Trophoblast cell (in vitro differentiated cells and primary cell): ENCODE results near the gene MALRD1.
A peak's percentile ranks its signal among the peaks of the same experiment; 100 is the strongest.

Experiments
- DNase-seq, 2 donors: peaks; one replicate each; pipeline ENCODE4 v3.0.0-alpha.2; 2016
- H2AFZ ChIP-seq: 2 replicates; pipeline ENCODE4 v1.6.1; 2013; ENCODE audit warnings: low read length, moderate library complexity, mild to moderate bottlenecking; ENCODE audit not compliant: insufficient read depth, poor library complexity
- H2AK5ac ChIP-seq: 2 replicates; pipeline ENCODE4 v1.6.1; 2013; ENCODE audit warnings: mild to moderate bottlenecking, low read length
- H2BK120ac ChIP-seq: 2 replicates; pipeline ENCODE4 v1.6.1; 2013; ENCODE audit warnings: low read length, mild to moderate bottlenecking, moderate library complexity; ENCODE audit not compliant: insufficient read depth, poor library complexity
- H2BK12ac ChIP-seq: 2 replicates; pipeline ENCODE4 v1.6.1; 2013; ENCODE audit warnings: mild to moderate bottlenecking, low read length, moderate library complexity
- H2BK5ac ChIP-seq: 2 replicates; pipeline ENCODE4 v1.6.1; 2013; ENCODE audit warnings: low read length, low read depth, moderate library complexity, mild to moderate bottlenecking; ENCODE audit not compliant: poor library complexity
- H3K14ac ChIP-seq: 2 replicates; pipeline ENCODE4 v1.6.1; 2013; ENCODE audit warnings: mild to moderate bottlenecking, low read length
- H3K18ac ChIP-seq: 2 replicates; pipeline ENCODE4 v1.6.1; 2013; ENCODE audit warnings: mild to moderate bottlenecking, low read length
- H3K23ac ChIP-seq: 2 replicates; pipeline ENCODE4 v1.6.1; 2013; ENCODE audit warnings: low read length
- H3K27ac ChIP-seq: 2 replicates; pipeline ENCODE4 v1.5.1; 2013; ENCODE audit warnings: low read depth, mild to moderate bottlenecking, inconsistent platforms, low read length, moderate library complexity
- H3K27me3 ChIP-seq: 2 replicates; pipeline ENCODE4 v1.6.1; 2013; ENCODE audit warnings: inconsistent platforms, mild to moderate bottlenecking, low read length, moderate library complexity; ENCODE audit not compliant: insufficient read depth
- H3K36me3 ChIP-seq, 2 experiments: 1 replicate in 1 of 2; 2 replicates in 1 of 2; pipeline ENCODE4 v1.6.1; 2013; ENCODE audit warnings: low read length in 2 of 2, mild to moderate bottlenecking in 2 of 2, moderate library complexity in 1 of 2; ENCODE audit not compliant: insufficient read depth in 2 of 2, control insufficient read depth in 1 of 2
- H3K4ac ChIP-seq: 2 replicates; pipeline ENCODE4 v1.6.1; 2013; ENCODE audit warnings: low read depth, mild to moderate bottlenecking, low read length, moderate library complexity
- H3K4me1 ChIP-seq, 2 experiments: 1 replicate in 1 of 2; 2 replicates in 1 of 2; pipeline ENCODE4 v1.6.1; 2013; ENCODE audit warnings: low read length in 2 of 2, mild to moderate bottlenecking in 2 of 2, moderate library complexity in 1 of 2; ENCODE audit not compliant: insufficient read depth in 2 of 2, control insufficient read depth in 1 of 2
- H3K4me2 ChIP-seq: 2 replicates; pipeline ENCODE4 v1.6.1; 2013; ENCODE audit warnings: inconsistent platforms, mild to moderate bottlenecking, low read length, moderate library complexity
- H3K4me3 ChIP-seq: 2 replicates; pipeline ENCODE4 v1.5.1; 2013; ENCODE audit warnings: mild to moderate bottlenecking, low read depth, low read length, inconsistent platforms
- H3K79me1 ChIP-seq: one replicate; pipeline ENCODE4 v1.6.1; 2013; ENCODE audit warnings: low read length
- H3K79me2 ChIP-seq: 2 replicates; pipeline ENCODE4 v1.6.1; 2013; ENCODE audit warnings: low read length, mild to moderate bottlenecking; ENCODE audit not compliant: control insufficient read depth, insufficient read depth, poor library complexity
- H3K9ac ChIP-seq: 2 replicates; pipeline ENCODE4 v1.6.1; 2013; ENCODE audit warnings: mild to moderate bottlenecking, low read length
- H3K9me3 ChIP-seq: 2 replicates; pipeline ENCODE4 v1.6.1; 2013; ENCODE audit warnings: low read depth, mild to moderate bottlenecking, control low read depth, inconsistent platforms, low read length; ENCODE audit not compliant: insufficient read depth
- H4K12ac ChIP-seq: 2 replicates; pipeline ENCODE4 v1.6.1; 2013; ENCODE audit warnings: low read depth, mild to moderate bottlenecking, low read length, moderate library complexity
- H4K8ac ChIP-seq: 2 replicates; pipeline ENCODE4 v1.6.1; 2013; ENCODE audit warnings: low read depth, mild to moderate bottlenecking, low read length, moderate library complexity
- H4K91ac ChIP-seq: one replicate; pipeline ENCODE4 v1.6.1; 2013; ENCODE audit warnings: low read depth, mild to moderate bottlenecking, low read length, moderate library complexity
- WGBS: extraction: QIAGEN DNeasy Blood & Tissue Kit; methylation state at CpG from one replicate; pipeline ENCODE4 v1.1.7; 2013; ENCODE audit warnings: missing lambda C conversion rate; ENCODE audit not compliant: insufficient read length, insufficient coverage; ENCODE audit errors: extremely low coverage; 5-methylcytosine and 5-hydroxymethylcytosine counted together

The MALRD1 gene

GRCh38 chr10:19546224-19546623 lies 497.6 kb downstream of the MALRD1 start:
- Histone ChIP-seq H3K18ac (no peak overlapping the region), H3K79me2 (no peaks in the 10 kb centered on the region), H3K4me2 (no peak overlapping the region), H2AK5ac (no peak overlapping the region), H2AFZ (no peak overlapping the region), H3K9me3 (no peaks in the 10 kb centered on the region), H3K36me3 (no peaks in the 10 kb centered on the region), H3K14ac (no peak overlapping the region), H4K91ac (no peak overlapping the region), H3K27ac (no peak overlapping the region), H3K79me1 (no peaks in the 10 kb centered on the region), H3K27me3 (no peaks in the 10 kb centered on the region), H2BK120ac (no peak overlapping the region), H4K8ac (no peak overlapping the region), H2BK12ac (no peak overlapping the region), H3K4ac (no peak overlapping the region), H4K12ac (no peak overlapping the region), H3K9ac (no peak overlapping the region), H3K4me3 (no peak overlapping the region), H3K23ac (no peak overlapping the region), H2BK5ac (no peak overlapping the region), H3K4me1 (no peaks in the 10 kb centered on the region)
- no peak for DNase-seq
- WGBS = no CpG with 5 or more reads among the region's 3 CpGs

GRCh38 chr10:19549503-19549902 lies 500.9 kb downstream of the MALRD1 start:
- Histone ChIP-seq H3K9me3 (no peaks in the 10 kb centered on the region), H2BK5ac (no peak overlapping the region), H3K4me3 (no peak overlapping the region), H3K14ac (no peak overlapping the region), H4K8ac (no peak overlapping the region), H3K27me3 (no peaks in the 10 kb centered on the region), H2BK12ac (no peak overlapping the region), H2AFZ (no peak overlapping the region), H4K12ac (no peak overlapping the region), H4K91ac (no peak overlapping the region), H3K23ac (no peak overlapping the region), H2AK5ac (no peak overlapping the region), H3K9ac (no peak overlapping the region), H3K4me1 (no peaks in the 10 kb centered on the region), H3K4me2 (no peak overlapping the region), H3K79me1 (no peaks in the 10 kb centered on the region), H3K18ac (no peak overlapping the region), H2BK120ac (no peak overlapping the region), H3K36me3 (no peaks in the 10 kb centered on the region), H3K4ac (no peak overlapping the region), H3K27ac (no peak overlapping the region), H3K79me2 (no peaks in the 10 kb centered on the region)
- no CpG with 5 or more reads among the region's 2 CpGs for WGBS
- DNase-seq = no peak

- H3K4me1 ChIP-seq = no peaks in the 10 kb centered on the region
- H2BK5ac ChIP-seq = no peak overlapping the region
- no peaks in the 10 kb centered on the region for H3K36me3 ChIP-seq
- DNase-seq = peak; percentile 56 to 70
- H2BK12ac ChIP-seq = no peak overlapping the region
- H2BK120ac ChIP-seq = no peak overlapping the region
- no peak overlapping the region for H3K23ac ChIP-seq
- H3K18ac ChIP-seq = no peak overlapping the region
- H3K27me3 ChIP-seq = no peaks in the 10 kb centered on the region
- H3K4me2 ChIP-seq = no peak overlapping the region
- no CpG with 5 or more reads among the region's 2 CpGs for WGBS
- no peak overlapping the region for H4K8ac ChIP-seq
- H3K79me1 ChIP-seq = no peaks in the 10 kb centered on the region
- no peak overlapping the region for H2AFZ ChIP-seq
- no peak overlapping the region for H3K14ac ChIP-seq
- no peaks in the 10 kb centered on the region for H3K79me2 ChIP-seq
- H2AK5ac ChIP-seq = no peak overlapping the region
- H3K4ac ChIP-seq = no peak overlapping the region
- no peak overlapping the region for H4K91ac ChIP-seq
- H3K9me3 ChIP-seq = no peaks in the 10 kb centered on the region
- H3K4me3 ChIP-seq = no peak overlapping the region
- no peak overlapping the region for H3K27ac ChIP-seq
- H3K9ac ChIP-seq = no peak overlapping the region
- no peak overlapping the region for H4K12ac ChIP-seq
Observed at GRCh38 chr10:19556666-19557065, 508.1 kb downstream of the MALRD1 start.

- H4K12ac ChIP-seq = no peak overlapping the region
- no peak overlapping the region for H2BK12ac ChIP-seq
- no peak overlapping the region for H3K14ac ChIP-seq
- no peak overlapping the region for H3K27ac ChIP-seq
- no peak overlapping the region for H3K23ac ChIP-seq
- no peaks in the 10 kb centered on the region for H3K79me2 ChIP-seq
- H4K91ac ChIP-seq = no peak overlapping the region
- no peaks in the 10 kb centered on the region for H3K36me3 ChIP-seq
- no peak overlapping the region for H3K4ac ChIP-seq
- no peak overlapping the region for H3K9ac ChIP-seq
- no peaks in the 10 kb centered on the region for H3K9me3 ChIP-seq
- H3K4me1 ChIP-seq = no peaks in the 10 kb centered on the region
- H2AFZ ChIP-seq = no peak overlapping the region
- no peak overlapping the region for H3K18ac ChIP-seq
- H3K4me3 ChIP-seq = no peak overlapping the region
- H3K27me3 ChIP-seq = no peaks in the 10 kb centered on the region
- no peak for DNase-seq
- H3K4me2 ChIP-seq = no peak overlapping the region
- WGBS = no CpG with 5 or more reads among the region's 1 CpG
- H2BK5ac ChIP-seq = no peak overlapping the region
- H2BK120ac ChIP-seq = no peak overlapping the region
- no peaks in the 10 kb centered on the region for H3K79me1 ChIP-seq
- H2AK5ac ChIP-seq = no peak overlapping the region
- no peak overlapping the region for H4K8ac ChIP-seq
Observed at GRCh38 chr10:19561181-19561580, 512.6 kb downstream of the MALRD1 start.
